NCI-H748 (cell line): ENCODE measurements around the gene ZNF770.

Source experiments
- DNase-seq: peaks from one replicate; lab custom pipeline; 2025; ENCODE audit not compliant: unreplicated experiment; lab: John Stamatoyannopoulos, UW

The ZNF770 gene, protein sequence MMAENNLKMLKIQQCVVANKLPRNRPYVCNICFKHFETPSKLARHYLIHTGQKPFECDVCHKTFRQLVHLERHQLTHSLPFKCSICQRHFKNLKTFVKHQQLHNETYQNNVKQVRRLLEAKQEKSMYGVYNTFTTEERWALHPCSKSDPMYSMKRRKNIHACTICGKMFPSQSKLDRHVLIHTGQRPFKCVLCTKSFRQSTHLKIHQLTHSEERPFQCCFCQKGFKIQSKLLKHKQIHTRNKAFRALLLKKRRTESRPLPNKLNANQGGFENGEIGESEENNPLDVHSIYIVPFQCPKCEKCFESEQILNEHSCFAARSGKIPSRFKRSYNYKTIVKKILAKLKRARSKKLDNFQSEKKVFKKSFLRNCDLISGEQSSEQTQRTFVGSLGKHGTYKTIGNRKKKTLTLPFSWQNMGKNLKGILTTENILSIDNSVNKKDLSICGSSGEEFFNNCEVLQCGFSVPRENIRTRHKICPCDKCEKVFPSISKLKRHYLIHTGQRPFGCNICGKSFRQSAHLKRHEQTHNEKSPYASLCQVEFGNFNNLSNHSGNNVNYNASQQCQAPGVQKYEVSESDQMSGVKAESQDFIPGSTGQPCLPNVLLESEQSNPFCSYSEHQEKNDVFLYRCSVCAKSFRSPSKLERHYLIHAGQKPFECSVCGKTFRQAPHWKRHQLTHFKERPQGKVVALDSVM

DNA sequence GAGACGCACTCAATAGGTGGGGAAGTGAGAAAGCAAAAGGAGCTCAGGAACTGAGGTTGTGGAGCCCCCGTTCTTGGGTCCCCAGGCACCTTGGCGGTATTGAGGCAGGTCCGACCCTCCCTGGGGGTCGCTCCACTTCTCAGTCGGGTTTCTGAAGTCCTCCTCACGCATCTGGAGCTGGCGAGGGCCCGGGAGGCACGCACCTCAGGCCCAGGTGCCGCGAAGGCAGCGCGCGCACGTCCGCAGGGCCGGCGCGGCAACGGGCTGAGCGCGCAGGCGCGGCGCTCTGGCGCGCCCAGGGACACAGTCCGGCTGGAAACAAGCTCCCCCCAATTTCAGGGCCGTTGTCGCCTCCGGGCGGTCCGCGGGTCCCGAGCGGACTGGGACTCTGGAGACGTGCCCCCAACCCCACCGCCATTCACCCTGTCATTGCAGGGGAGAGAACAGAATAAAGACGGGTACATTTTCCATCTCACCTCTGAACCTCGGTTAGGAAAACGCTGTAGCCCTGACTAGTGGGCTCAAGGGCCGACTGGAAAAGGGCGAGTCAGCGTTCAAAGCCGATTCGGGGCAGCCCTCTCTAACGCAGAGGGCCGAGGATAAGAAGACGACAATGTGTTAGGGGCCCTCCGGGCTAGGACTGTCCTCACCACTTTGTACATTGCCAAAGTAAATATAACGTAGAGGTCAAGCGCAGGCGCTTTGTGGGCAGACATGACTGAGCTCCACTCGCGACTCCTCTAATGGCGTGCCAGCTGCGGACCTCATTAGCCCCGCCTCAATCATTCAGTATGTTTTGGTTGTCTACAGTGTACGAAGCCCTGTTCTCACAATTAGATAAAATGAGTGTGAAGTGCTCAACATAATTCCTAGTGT is at the start of gene ZNF770:
ZNF770 (minus strand) TSS at position 261 of the 876 bp plus-strand sequence. CDS start 4,853 bp downstream, outside the sequence.
- peak; percentile 77 for DNase-seq

DNA sequence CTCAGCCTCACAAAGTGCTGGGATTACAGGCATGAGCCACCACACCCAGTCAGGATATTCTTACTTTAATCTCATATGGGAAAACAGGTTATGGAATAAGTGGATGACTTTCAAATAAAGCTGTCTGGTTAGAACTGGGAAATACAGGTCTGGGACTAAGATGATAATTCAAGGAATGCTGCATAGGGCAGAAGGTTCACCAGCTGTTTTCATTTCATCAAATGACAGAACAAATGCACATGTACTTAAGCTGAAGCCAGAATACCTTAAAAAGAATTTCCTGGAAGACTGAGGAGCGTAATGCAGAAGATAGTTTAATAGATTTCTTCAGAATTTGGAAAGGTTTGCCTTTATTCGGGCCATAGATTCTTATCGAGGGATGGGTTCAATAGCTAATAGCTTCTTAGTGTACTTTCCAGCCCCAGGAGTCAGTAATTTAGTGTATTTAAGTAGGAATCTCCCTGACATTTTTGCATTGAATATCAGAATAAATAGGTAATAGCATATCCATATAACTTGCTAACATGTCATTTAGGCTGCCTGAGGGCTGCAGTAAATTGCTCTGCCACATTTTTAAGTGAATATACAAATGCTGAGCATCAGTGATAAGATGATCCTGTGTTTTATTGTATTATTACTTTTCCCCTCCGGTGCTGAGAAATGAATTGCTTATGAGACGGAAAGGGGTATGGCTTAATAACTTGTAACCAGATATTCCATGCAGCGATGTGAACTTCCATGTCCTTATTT is 40.3 kb upstream of the ZNF770 start:
- DNase-seq: no peak

DNA sequence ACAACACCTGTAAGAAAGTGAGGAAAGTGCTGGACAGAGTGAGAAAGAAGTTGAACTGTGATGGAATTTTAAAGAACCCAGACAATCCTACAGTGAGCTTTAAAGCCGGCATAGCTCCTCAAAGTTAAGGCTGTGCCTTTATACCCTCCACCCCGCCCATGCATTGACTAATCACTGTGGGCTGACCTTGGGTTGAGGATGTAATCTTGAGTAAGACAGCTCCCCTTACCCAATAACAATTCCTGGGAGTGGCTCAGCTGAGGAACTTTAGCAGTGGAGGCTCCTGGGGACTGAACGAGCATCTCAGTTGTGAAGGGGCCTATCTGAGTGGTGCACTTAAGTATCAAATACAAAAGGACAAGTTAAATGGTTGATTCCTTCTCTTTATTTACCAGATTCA is 35.7 kb upstream of the ZNF770 start:
- no peak for DNase-seq

DNA sequence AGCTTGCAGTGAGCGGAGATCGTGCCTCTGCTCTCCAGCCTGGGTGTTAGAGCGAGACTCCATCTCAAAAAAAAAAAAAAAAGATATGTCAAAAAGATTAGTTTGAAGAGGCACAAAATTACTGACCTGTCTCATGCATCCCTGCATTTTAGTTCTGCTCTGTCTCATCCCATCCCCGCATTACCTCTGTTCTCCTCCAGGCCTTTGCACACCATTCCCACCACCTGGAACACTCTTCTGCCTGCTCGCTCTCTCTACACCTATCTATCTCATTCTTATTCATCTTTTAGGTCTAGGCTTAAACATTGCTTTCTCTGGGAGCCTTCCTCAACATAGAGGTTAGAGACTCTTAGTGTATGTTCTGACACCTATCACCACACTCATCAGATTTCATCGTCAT is 32.9 kb upstream of the ZNF770 start:
- no peak for DNase-seq

DNA sequence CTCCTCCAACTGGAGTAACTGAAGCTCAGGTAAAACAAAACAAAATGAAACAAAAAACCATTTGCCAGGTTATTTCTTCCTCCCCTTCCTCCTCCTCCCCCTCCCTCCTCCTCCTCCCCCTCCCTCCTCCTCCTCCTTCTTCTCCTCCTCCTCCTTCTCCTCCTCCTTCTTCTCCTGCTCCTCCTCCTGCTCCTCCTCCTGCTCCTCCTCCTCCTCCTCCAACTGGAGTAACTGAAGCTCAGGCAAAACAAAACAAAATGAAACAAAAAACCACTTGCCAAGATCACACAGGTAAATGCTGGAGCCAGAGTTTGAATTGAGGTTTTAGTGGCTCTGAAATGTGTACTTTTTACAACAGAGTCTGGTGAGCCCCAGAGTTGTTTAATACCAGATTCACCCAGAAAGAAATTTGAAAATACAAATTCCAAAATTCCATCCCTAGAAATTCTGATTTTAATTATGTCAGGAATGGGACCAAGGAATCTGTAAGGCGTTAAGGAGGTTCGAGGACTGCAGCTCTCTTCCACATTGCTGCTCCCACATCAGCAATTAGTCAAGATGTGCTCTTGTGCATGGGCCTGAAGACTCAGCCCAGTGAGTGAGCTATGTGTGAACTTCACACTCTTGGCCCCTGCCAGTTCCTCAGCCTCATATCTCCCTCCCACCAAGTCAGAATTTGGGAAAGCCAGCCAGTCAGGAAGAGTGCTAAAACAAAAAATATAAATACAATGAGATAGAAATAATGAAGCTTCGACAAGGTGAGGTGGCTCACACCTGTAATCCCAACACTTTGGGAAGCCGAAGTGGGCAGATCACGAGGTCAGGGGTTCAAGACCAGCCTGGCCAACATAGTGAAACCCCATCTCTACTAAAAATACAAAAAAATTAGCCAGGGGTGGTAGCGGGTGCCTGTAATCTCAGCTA is 31.6 kb upstream of the ZNF770 start:
- no peak for DNase-seq

DNA sequence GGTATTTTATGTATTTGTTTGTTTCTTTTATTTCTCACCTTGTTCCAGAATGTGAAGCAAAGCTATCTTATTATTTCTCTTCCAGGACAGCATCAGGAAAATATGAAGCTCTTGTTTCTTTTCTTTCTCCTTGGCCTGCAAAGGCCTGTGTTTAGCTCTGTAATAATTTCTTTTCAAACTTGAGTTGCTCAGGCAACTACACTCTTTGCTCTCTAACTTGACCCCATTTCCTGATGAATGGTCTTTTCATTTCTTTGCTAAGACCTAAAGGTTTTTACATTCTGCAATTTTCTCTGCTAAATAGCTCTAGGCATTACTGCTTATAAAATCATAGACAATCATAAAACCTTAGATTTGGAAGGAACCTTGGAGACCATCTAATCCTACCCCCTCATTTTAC is 26.2 kb upstream of the ZNF770 start:
- no peak for DNase-seq

DNA sequence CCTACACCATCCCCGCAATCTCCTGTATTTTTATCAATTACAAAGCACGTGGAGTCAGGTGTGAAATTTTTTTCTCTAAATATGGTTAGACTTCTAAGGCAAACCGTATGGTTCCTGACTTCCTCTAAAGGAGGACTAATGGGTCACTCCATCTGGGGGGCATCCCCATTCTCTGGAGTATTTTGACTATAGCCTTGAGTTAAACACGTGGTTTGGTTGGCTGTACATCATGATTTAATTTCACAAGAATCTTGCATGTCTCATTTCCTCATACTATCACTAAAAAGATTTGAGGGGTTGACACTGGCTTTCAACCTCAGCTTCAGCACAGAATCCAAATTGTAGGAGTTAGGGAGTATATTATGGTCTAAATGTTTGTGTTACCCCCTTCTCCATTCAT is 25.3 kb upstream of the ZNF770 start:
- no peak for DNase-seq

DNA sequence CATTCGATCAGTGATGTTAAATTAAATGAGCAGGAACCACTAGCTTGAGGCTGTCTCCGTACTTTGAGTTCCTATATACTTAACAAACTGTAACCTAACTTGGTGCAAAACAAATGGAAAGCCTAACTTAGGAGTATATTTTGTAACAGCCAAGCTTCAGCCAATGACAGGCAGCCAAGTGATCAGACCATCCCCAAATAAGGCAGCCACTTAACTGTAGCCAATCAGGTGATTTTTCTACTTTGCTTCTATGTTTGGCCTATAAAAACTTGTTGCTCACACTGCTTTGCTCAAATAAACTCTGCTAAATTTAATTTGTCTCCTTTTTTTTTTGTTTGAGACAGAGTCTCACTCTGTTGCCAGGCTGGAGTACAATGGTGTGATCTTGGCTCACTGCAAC is 19.3 kb upstream of the ZNF770 start:
- DNase-seq: no peak

DNA sequence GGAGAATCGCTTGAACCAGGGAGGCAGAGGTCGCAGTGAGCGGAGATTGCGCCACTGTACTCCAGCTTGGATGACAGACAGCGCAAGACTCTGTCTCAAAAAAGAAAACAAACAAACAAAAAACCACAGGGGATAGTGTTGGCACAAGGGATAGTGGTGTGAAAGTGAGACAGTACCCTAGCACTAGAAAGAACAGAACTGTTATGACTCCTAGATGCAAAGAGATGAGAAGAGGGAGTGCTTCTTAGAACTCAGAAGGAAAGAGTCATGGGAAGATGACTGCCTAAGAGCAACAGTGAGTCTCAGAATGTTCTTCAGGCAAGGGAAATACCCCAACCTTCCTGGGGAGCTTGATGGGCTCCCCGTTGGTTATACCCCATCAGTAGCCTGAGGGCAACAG is 17.8 kb upstream of the ZNF770 start:
- DNase-seq: no peak

DNA sequence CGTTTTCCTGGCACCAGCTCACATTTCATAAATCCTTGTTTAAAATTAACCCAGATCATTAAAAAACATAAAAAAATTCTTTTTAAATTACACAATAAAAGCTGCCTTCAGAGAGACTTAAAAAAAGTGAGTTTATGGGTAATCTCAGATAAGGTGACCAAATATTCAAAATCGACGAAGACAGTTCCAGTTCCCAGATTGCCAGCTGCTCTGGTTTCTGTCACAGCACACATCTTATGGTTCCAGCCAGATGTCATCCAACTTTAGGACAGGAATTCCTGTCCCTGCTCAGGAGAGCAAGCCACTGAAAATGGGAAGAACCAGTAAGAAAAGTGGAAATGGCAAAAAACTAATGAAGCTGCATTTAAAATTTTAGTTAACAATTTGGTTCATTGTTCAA is 15.8 kb upstream of the ZNF770 start:
- DNase-seq: no peak

DNA sequence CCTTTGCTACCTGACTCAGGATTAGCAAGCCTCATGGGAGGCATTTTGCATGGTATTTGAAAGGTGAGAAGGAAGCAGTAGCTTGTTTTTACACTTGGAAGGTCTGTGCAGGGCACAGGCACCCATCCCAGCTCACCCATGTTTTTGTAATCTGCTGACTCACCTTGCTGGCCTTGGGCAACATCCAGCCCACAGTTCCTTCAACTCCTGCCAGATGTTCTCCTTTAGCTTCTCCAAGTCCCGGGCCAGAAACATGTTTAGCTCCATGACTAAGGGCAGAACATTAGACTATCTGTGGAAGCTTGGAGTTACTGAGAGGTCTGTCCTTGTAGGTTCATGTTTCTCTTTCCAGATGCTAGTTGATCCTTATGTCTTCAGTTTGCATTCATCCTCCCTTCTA is 12.4 kb upstream of the ZNF770 start:
- DNase-seq: no peak

DNA sequence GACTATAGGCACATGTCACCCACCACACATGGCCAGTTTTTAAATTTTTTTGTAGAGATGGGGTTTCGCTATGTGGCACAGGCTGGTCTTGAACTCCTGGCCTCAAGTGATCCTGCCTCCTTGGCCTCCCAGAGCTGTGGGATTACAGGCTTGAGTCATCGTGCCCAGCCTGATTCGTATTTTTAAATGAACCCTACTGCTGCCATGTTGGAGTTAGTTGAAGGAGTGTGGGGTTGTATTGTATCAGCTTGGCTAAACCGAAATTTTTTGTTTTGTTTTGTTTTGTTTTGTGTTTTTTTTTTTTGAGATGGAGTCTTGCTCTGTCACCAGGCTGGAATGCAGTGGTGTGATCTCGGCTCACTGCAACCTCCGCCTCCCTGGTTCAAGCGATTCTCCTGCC is 11.8 kb upstream of the ZNF770 start:
- DNase-seq: no peak

DNA sequence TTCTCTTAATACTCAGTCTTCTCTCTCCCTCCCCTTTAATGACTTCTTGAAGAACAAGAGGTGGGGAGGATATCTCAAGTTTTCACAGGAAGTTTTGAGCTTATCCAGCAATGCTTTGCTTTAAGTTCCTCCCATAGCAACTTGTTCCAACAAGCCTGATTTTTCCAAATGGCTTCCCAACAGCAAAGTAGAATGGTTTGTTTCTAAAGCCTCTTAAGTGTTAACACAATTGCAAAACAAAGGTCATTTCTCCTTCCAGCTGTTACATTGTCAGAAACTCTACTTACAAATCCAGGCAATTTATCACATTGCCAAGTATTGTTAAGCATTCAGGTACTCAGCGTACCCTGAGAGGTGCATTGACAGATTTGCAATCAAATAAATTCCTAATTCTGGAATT is 6.8 kb upstream of the ZNF770 start:
- no peak for DNase-seq

DNA sequence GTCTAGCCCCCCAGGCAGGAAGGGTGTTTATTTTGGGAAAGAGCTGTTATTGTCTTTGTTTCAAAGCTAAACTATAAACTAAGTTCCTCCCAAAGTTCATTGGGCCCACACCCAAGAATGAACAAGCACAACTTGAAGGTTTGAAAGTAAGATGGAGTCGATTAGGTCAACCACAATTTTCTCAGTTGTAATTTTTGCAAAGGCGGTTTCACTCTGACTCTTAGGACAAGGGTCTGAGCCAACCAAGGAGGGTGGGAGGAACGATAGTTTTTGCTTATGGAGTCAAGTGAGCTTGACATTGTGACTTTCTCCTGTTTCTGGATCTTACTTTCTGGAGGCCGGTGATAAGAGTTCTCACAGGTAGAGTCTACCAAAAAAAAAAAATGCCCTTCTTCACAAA is 5.8 kb upstream of the ZNF770 start:
- no peak for DNase-seq

DNA sequence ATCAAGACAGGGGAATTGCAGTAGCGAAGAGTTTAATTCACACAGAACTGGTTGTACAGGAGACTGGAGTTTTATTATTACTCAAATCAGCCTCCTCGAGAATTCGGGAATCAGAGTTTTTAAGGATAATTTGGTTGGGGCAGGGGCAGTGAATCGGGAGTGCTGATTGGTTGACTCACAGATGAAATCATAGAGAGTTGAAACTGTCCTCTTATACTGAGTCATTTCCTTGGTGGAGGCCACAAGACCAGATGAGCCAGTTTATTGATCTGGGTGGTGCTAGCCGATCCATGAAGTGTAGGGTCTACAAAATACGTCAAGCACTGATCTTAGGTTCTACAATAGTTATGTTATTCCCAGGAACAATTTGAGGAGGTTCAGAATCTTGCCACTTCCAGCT is 5.3 kb upstream of the ZNF770 start:
- no peak for DNase-seq

DNA sequence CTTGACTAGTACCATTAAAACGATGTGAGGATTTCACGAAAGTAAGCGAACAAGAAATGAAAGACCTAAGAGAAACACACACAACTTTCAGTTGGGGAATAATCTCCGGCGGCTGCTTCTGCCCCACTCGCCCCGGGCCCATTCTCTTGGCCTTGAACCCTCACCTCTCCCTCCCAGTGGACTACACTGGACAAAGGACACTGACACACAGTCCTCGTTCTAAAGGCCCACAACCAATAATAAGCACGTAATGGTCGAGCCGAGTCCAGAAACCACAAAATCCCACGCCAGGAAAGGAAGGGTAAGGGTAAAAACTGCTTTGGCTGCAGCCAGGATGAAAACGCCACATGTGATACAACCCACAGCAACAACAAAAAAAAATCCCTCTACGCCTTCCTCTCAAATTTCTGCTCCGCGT is 469 bp downstream of the ZNF770 start:
- DNase-seq: no peak

DNA sequence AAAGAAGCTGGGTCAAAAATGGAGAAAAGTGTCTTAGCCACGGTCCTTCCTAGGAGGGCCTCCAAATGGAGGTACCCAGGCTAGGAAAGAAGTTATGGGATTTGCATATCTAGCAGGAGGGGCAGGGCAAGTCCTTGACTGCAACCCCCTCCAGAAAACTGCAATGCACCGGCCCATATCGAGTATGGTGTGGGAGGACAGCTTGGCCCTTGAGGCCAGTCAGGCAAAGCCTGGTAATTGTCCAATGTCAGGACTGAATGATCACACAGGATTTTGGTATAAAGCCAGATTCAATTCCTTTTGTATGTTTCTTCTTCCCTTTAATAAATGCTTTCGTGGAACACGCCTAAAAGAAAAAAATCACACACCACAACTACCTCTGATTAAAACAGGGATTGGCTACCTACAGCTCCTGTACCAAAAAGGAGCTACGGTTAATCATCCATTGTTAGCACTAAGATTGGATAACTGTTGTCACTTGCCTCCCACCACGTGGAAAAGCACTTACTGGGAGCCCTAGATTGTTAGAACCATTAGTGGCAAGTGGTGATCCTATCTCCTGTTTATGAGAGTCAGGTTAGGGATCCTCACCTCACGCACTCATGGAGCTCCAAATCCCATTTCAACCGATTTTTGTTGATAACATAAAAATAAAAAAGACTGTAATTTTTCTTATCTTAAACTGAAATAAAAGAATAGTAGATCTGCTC is 1.2 kb downstream of the ZNF770 start:
- DNase-seq: no peak

DNA sequence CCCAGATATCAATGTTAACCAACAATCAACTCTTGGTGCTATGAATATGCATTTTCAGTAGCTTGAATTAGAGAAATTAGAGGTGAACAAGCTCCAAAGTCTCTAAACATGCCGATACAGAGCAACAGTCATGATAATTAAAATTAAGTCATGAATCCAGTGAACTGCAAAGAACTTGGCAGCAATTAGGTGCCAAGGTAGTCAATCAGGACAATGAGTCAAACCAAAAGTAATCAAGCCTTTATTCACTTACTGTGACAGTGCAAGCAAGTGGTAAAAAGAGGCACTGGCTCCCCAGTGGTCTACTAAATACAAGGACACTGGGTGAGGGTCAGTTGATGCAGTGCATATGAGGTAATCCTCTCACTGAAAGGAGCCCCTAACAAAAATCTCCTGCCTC is 1.8 kb downstream of the ZNF770 start:
- DNase-seq: no peak

DNA sequence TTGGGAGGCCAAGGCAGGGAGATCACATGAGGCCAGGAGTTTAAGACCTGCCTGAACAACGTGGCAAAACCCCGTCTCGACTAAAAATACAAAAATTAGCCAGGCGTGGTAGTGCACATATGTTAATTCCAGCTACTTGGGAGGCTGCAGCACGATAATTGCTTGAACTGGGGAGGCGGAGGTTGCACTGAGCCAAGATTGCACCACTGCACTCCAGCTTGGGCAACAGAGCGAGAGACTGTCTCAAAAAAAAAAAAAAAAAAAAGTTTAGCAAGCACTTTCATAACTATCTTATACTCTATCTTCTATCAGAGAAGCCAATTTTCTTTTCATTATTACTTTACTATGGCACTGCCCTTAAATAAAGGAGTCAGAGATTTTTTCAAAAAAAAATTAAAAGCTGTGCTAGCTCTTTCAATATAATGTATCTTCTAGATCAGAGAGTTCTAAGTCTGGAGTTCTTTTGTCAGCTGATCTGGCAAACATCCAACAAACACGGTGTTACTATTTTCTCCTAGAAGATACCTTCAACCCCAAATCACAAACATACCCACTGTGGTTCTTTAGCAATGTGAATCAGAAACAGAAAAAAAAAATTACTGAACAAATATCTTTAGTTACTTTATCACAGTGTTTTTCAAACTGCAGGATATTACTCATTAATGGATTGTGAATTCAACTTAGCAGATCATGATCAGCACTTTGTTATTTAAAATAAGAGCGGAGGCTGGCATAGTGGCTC is 3.0 kb downstream of the ZNF770 start:
- DNase-seq: no peak
